Measurements from ENCODE around the gene EHBP1L1. TPM values are rescaled to one million over a fixed set of nuclear protein-coding genes. Genes with fewer than 3 reads are reported as not detected.

The EHBP1L1 gene
- total RNA-seq, 1 donor = 101 TPM

DNA sequence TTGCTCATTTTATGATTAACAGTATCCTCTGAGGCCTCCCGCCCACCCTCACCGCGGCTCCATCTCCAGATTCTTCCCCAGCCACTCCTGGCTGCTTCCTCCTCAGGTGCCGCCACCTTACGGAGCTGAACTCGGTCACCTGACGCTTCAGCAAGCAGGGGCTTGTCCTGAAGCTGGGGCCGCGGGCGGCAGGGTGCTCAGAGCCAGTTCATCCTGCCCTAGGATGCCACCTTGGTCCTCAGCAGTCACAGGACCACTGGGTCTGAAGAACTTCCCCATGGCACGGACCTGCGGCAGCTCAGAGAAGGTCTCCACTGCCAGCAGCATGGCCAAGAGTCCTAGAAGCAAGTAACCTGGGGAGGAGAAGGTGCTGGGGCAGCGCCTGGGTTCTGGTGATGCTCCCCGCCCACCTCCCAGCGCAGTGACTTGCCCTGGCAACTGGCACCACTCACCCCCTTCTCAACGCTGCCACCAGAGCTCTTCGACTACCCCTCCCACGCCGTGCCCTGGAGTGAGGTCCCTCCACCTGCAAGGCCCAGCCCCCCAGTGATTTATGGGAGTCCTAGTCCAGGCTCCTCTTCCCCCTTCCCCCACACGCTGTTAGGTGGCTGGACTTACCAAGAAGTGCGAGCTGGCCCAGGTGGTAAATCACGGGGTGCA is 17.1 kb downstream of the EHBP1L1 start:
- DNase-seq (ENCODE audit: low read depth in 2 of 3, low spot score in 2 of 3) = no peak

DNA sequence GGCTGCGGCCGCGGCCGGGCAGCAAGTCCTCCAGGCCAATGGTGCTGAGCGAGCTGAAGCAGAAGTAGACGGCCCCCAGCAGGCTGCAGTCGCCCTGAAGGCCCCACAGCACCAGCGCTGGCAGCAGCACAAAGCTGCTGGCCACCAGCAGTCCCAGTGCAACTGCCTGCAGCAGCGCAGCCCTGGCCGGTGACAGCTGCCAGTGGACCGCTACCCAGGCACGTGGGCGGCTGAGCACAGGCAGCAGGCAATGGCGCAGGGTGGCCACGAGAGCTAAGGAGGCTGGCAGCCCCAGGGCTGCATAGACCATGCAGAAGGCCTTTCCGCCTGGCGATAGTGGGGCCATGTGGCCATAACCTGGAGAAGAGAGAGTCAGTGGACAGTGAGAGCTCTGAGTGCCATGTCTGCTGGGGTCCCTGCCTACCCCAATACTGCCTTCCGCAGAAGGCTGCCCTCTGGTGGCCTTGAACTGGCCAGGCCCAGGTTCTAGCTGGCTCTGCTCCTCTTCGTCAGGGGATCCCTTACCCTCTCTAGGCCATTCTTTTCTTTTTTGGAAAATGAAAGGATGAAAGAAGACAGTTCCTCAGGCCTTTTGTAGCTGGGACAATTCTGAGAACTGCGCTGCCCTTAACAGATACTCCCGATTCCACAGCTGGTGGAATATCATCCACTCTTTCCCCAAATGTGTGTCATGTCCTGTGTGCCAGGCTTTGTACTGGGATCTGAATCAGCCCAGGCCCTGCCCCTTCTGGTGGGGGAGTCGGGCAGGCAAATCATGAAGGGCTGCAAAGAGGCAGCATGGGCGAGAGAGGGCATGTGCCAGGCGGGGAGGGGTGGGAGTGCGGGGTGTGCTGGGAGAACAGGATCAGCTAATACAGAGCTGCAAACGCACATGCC is 17.9 kb downstream of the EHBP1L1 start:
- peak in 1 of 3 donors; percentile 53 for DNase-seq (ENCODE audit: low read depth in 2 of 3, low spot score in 2 of 3)

DNA sequence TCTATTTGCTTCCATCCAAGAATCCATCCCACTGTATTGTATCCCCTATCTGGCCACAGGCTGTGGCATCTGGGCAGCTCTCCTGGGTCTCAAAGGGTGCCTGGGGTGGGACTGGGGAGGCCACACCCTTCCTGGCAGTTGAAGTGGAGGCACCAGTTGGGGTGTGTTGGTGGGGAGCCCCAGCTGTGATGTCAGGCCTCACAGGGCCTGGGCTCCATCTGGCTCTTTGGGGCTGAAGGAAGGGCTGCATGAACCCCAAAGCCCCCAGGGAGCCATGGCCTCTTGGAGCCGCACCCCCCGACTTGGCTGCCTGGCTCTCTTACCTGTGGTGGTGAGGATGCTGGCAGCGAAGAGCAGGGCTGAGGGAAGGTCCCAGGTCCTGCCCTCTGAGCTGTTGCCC is 19.3 kb downstream of the EHBP1L1 start:
- DNase-seq (ENCODE audit: low read depth in 2 of 3, low spot score in 2 of 3) = no peak

DNA sequence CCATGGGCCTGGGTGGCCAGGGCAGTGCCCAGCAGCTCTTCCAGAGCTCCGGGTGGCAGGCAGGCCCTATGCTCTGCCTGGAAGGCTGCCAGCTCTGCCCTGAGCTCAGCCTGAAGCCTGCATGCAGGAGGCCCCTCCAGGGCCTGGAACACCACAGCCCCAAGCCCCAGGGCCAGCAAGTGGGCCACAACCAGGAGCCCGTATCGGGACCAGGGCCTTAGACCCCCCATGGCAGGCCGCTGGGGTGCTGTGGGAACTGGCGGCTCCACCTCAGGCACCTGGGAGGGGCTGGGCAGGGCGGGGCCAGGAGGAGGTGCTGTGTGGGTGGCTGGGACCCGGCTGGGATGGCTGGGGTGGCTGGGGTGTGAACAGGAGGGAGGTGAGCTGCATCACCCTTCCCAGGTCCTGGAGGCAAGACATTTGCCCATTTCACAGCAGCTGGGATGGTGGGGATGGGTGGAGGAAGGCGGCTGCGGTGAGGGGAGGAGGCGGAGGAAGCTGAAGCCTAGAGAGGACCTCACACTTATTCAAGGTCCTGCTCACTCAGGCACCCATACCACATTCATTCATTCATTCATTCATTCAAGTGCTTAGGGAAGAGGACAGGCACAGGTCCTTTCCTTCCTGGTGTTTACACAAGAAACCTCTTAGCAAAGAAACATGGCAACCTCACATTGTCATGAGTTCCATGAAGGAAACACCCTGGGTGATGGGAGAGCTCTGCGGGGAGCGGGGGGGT is 19.9 kb downstream of the EHBP1L1 start, which contains the start of gene KCNK7:
KCNK7 (minus strand) TSS at position 258 of the 739 bp plus-strand sequence; CDS start at position 230, 28 bp downstream.
- DNase-seq (ENCODE audit: low read depth in 2 of 3, low spot score in 2 of 3) = no peak

DNA sequence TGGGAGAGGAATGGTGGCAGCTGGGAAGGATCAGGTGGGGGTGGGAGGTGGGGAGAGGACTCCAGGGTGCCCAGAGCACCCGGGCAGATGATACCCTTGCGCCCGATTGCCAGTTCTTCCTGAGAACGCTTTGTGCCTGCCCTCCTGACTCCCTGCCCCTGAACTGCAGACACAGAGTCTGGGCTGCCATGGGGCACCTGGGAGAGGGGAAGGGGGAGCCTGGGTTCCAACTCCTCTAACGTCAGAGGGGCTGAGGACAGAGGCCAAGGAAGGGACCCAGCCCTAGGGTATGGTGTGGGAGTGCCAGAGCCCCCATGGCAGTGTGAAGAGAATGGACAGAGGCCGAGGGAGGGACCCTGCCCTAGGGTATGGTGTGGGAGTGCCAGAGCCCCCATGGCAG is 20.7 kb downstream of the EHBP1L1 start:
- DNase-seq (ENCODE audit: low read depth in 2 of 3, low spot score in 2 of 3) = no peak

DNA sequence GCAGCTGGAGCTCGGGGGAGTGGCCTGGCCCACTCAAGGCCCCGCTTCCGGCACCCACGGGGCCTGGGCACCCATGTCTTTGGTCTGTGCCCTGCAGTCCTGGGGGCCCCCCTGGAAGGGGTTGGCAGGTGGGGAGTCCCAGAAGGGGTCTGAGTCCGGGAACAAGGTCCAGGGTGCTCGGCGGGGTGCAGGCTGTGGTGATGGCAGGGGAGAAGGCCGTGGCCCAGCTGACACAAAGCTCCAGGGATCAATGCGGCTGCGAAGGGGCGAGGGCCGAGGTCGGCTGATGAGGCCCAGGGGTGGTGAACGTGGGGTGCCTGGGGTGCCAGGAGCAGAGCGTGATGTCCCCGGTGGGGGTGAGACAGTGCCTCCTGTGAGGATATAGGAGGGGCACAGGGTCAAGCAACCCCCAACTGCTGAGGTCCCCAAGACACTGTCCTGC is 22.4 kb downstream of the EHBP1L1 start:
- DNase-seq (ENCODE audit: low read depth in 2 of 3, low spot score in 2 of 3) = no peak

DNA sequence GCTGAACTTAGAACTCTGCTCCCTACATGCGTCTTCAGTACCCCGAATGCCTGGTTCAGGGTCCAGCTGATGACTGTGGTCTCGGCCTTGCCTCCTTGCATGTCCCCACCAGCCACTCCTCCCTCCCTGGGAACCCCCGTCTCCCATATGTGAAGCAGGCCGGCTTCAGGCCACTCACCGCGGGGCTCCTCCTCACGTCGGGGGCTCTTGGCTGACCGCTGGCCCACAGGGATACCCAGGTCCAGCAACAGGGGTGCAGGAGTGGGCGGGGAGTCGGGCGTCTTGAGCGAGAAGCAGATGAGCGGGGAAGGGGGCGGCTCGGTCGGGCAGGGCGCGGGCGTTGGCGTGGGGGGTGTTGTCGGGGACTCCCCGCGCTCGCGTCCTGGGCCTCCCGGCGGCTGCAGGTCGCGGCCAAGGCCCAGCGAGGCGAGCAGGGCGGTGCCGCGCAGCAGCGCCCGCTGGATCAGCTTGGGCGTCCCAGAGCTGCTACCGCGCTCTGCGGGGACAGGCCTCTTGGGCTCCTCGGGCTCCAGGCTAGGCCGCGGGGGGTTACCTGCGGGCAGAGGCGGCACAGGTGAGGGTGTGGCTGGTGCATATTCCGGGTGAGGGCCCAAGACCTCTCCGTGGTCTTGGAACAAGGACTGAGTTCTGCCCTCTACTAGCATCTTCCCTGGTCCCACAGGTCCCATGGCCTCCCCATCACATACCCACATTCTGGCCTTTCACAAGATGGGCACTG is 23.5 kb downstream of the EHBP1L1 start:
- no peak for DNase-seq (ENCODE audit: low read depth in 2 of 3, low spot score in 2 of 3)

DNA sequence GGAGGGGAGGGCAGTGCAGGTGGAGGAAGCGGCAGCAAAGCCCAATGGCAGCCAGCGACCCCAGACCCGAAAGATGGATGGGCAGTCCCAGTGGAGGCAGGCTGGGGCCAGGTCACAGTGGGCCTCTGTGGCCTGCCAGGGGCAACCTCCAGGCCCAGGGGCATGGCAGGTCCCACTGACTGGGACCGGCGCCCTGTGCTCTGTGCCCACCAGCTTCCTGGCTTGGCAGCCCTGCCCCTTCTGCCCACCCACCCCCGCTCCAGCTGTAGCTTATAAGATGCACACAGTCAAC is 24.0 kb downstream of the EHBP1L1 start:
- no peak for DNase-seq (ENCODE audit: low read depth in 2 of 3, low spot score in 2 of 3)

DNA sequence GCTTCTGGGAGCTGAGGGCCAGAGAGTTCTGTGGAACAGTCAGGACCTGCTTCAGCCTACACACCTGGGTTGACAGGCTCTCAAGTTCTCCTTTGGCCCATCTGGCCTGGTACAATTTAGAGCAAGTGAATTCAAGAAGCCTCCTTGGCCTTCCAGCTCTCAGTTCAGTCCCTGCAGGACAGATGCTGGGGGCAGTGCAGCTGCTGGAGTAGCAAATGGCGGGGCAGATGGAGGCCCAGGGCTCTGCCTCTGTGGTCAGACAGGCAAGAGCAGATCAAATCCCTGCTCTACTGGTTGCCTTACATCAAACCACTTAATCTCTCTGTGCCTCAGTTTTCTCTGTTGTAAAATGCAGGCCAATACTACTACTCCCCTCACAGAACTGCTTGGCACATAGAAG is 28.4 kb downstream of the EHBP1L1 start:
- no peak for DNase-seq (ENCODE audit: low read depth in 2 of 3, low spot score in 2 of 3)

DNA sequence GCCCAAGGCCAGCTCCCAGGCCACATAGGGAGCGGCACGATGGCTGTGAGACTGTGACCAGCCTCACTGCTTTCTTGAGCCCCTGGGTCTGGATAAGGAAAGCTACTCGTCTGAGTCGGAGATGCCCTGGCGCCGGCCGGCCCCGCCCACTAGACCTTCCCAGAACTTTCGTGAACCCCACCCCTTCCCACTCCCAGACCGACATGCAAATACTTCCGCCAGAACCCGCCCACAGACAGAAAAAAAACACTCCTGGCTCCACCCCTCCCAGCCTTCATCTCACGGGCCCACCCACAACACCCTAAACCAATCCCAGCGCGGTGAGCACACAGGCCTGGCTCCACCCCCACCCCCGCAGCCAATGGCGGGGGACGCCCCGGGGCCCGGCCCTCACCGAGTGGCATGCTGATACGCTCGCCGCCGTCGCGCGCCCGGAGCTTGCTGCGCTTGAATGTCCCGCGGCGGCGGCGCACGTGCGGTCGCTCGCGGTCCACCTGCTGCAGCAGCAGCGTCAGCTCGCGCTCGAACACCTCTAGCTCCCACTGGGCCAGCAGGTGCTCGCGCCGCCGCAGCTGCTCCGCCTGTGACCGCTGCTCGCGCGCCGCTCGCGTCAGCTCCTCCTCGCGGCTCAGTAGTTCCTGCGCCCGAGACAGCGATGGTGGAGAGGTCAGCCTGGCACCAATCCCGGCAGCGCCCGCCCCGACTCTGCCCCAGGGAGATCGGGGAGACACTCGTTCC is 31.2 kb downstream of the EHBP1L1 start:
- DNase-seq (ENCODE audit: low read depth in 2 of 3, low spot score in 2 of 3) = no peak

DNA sequence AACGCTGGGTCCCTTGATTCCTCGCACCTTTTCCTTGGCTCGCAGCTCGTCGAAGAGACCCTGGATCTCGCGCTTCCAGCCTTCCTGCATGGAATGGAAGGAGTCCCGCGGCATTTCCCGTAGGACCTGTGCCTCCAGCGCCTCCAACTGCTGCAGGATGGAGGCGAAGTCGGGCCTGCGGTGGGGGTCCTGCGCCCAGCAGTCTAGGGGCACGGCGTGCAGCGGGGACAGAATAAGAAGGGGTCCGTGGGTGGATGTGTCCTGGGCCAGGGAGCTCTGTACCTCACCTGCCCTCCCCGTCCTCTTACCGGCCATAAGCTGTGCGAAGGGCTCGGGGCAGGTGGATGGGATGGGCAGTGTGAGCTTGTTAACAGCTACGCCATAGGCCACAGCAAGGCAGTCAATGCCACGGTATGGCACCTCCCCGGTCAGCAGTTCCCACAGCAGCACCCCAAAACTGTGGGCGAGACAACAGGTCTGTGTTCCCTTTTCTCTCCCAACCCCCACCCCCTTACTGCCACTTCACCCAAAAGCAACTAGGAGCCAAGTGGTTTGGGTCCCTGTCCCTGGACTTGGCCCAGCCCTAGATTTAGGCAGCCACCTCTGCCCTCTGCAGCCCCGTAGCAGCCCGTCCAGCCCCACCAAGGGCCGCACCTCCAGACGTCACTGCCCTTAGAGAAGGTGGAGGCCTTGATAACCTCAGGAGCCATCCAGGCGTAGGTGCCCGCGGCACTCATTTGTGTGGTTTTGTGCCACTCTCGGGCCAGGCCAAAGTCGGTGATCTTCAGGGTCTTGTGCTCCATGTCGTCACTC is 32.0 kb downstream of the EHBP1L1 start:
- DNase-seq (ENCODE audit: low read depth in 2 of 3, low spot score in 2 of 3) = no peak

DNA sequence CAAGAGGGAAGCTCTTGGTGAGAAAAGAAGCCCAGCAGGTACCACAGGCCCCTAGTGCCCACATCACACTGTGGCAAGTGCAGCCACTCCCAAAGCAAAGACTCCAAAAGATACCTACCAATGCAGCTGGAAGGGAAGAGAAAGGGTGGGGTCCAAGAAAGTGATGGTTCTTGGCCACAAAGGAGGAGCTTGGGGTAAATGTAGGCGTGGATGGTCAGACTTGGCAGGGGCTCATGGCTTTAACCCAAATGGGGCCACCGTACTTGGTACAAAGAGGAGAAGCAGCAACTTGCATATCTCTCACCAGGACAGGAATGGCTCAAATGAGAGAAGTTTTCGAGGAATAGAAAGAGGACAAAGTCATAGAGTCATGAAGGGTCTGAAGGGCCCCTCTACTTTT is 33.4 kb downstream of the EHBP1L1 start:
- DNase-seq (ENCODE audit: low read depth in 2 of 3, low spot score in 2 of 3) = no peak

DNA sequence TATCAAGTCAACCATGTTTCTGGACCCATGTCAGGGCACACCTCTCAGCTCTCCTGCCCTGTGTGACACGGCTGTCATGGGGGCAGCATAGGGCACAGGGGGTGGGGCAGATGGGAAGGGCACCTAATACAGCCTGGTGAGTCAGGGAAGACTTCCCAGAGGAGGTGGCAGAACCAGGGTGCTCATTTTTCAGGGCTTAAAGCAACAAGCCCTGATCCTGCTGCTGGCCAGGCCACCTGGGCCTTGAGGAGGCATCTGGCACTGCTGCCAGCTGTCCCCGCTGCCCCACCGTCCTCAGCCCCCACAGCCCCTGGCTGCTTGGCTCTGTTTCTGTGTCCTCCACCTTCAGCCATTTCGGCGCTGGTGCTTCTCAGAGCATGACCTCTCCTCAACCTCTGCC is 33.8 kb downstream of the EHBP1L1 start:
- DNase-seq (ENCODE audit: low read depth in 2 of 3, low spot score in 2 of 3) = no peak

DNA sequence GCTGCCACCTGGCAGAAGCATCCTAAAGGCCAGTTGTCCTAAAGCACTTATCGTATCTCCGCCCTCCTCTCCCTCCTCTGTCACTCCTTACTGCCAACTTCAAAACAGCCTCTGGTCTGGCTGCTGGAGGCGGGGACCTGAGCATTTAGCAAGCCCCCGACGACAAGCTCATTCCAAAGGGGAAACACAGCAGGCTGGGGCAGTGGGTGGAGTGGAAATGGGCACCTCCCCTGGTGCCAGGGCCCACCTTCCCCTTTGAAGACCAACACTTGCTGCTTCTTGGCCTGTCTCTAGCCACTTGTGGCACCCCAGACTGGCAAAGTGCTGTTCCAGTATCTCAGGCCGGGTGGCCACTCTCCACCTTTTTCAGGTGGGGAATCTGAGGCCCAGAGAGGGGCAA is 34.6 kb downstream of the EHBP1L1 start:
- no peak for DNase-seq (ENCODE audit: low read depth in 2 of 3, low spot score in 2 of 3)

DNA sequence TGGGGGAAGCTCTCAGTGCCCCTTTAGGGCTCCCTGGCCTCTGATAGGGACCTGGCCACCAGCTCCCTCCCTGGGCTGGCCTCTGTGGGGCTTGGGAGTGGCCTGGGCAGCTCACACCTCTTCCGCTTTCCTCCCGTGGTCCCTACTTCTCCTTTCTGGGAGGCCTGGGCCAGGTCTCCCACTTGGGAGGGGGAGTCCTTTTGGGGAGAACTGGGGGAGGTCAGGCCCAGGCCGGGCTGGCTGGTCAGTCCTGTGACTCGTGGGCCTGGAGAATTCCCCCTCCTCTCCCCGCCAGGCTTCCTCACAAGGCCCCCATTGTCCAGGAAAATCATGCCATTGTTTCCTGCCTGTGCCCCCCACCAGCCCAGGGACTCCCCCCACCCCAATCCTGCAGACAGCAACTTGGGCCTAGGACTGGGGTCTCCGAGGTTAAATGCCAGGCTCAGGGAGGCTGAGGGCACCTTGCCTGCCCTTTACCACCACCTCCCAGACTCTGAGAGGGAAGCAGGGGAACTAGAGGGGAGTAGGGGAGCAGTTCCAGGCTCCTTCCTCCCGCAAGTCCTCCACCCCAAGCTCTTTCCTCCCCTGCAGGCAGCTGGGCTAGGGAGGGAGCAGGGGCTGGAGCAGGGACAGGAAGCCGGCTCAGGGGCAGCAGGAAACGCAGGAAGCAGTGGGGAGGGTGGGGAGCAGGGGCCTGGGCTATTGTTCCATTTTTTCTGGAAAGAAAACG is 35.3 kb downstream of the EHBP1L1 start:
- DNase-seq (ENCODE audit: low read depth in 2 of 3, low spot score in 2 of 3) = peak in 1 of 3 donors; percentile 60

DNA sequence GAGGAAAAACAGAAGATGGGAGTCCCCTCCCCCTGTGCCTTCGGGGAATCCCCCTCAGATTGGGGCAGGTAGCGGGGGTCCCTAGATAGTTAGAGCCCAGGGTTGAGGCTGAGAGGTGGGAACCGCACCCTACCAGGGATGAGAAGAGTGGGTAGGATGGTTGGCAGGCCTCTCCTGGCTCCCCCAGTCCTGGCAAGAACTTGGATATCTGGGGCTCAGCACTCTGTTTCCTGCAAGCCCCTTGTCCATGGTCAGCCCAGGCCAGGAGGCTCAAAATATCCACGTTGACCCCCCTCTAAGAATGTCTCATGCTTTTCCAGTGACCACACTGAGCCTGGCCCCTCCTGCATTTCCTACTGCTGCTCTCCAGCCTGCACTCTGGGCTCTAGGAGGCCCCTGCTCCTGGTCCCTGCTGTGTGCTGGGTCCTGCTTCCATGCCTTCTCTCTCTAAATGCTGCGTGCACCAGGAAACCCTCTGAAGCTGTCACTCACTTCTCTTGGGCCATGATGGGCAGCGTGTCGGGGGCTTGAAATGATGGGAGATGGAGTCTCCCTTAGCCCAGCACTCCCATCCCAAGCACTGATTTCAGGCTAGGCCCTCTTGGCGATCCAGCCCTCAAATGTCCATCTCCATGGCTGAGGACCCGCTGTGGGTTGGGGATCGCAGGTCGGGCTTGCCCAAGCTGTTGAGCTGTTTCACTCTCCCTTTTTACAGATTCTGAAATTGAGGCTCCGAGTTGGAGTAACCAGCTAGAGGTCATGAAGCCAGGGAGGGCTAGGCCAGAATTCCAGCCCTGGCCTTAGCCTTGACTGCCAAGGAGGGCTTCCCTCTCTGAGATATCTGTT is 36.1 kb downstream of the EHBP1L1 start:
- DNase-seq (ENCODE audit: low read depth in 2 of 3, low spot score in 2 of 3) = no peak

DNA sequence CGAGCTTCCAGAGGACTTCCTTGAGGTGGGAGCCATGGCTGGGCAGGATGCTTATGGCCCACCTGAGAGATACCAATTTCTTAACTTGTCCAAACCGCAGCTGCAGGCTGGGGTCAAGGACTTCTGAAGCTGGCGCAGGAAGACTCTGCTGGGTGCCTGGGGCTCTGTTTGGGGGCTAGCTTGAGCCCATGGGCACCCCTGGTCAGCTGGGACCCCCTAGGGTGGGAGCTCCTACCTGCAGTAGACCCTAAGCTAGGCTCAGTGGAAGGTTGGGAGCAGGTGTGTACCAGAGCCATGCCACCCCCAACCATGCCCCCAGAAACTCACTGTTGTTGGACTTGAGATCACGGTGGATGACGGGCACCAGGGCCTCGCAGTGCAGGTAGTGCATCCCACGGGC is 36.8 kb downstream of the EHBP1L1 start:
- no peak for DNase-seq (ENCODE audit: low read depth in 2 of 3, low spot score in 2 of 3)

Measured in hematopoietic multipotent progenitor cell (in vitro differentiated cells).